Stomach (tissue), 9 donors: Measurements from ENCODE around the gene IPCEF1. TPM values are rescaled to one million over a fixed set of nuclear protein-coding genes. Genes with fewer than 3 reads are reported as not detected.

ENCODE experiments used
- DNase-seq, 2 donors: peaks; one replicate each; pipeline versions ENCODE4 v3.0.0 to v3.0.0-alpha.2; 2013 to 2019
- H3K27ac ChIP-seq, 5 donors: fragments of 200-600 bp in 4 of 5; sonication (generic) in 4 of 5; one replicate each; pipeline ENCODE4 v1.5.1; 2013 to 2019; ENCODE audit warnings: mild to moderate bottlenecking in 1 of 5, moderate library complexity in 1 of 5
- H3K27me3 ChIP-seq, 3 donors: fragments of 200-600 bp; sonication (generic); one replicate each; pipeline ENCODE4 v1.5.1; 2017 to 2019; ENCODE audit warnings: mixed run types in 1 of 3
- H3K36me3 ChIP-seq, 4 donors: fragments of 200-600 bp; sonication (generic); 1 replicate in 3 of 4; 2 replicates in 1 of 4; pipeline ENCODE4 v1.5.1; 2016 to 2019
- H3K4me1 ChIP-seq, 4 donors: fragments of 200-600 bp; sonication (generic); one replicate each; pipeline ENCODE4 v1.5.1; 2016 to 2019
- H3K4me3 ChIP-seq, 4 donors: fragments of 200-600 bp; sonication (generic) in 3 of 4; one replicate each; pipeline ENCODE4 v1.5.1; 2016 to 2019; ENCODE audit warnings: mild to moderate bottlenecking in 1 of 4
- H3K9me3 ChIP-seq, 4 donors: fragments of 200-600 bp; sonication (generic); one replicate each; pipeline ENCODE4 v1.5.1; 2016 to 2019
- EP300 ChIP-seq: sonication (generic); formaldehyde crosslinking; IDR thresholded peaks from one replicate; pipeline ENCODE4 v1.6.1; 2017; ENCODE audit warnings: antibody characterized with exemption
- POLR2A ChIP-seq, 4 donors: fragments of 450-650 bp; IDR thresholded peaks; one replicate each; pipeline ENCODE4 v1.6.1; 2016; ENCODE audit warnings: antibody characterized with exemption in 4 of 4, control low read depth in 2 of 4, mild to moderate bottlenecking in 1 of 4, moderate library complexity in 1 of 4
- POLR2AphosphoS5 ChIP-seq, 3 donors: sonication (generic); formaldehyde crosslinking; IDR thresholded peaks; one replicate each; pipeline ENCODE4 v1.6.1; 2016; ENCODE audit warnings: antibody characterized with exemption in 3 of 3
- WGBS, 5 donors: extraction: QIAGEN DNeasy Blood & Tissue Kit in 3 of 5; methylation state at CpG; one replicate each; pipeline versions ENCODE4 v1.1.5 to v1.1.7; 2013 to 2018; 5-methylcytosine and 5-hydroxymethylcytosine counted together
- intact Hi-C: fragments of 100-400 bp; cut with DNase I; formaldehyde crosslinking; loops from one replicate; pipeline ENCODE4 v1.15.1; 2023; ENCODE audit warnings: low total_unique reads
- polyA plus RNA-seq, 3 donors: library from polyadenylated mRNA; stranded (reverse); fragments of 200-250 nt; gene quantifications; one replicate each; pipeline ENCODE4 v1.2.3, GENCODE V29; 2013
- total RNA-seq, 5 donors: library from RNA; depleted of rRNA; stranded (reverse); fragments of >200 nt; gene quantifications; one replicate each; pipeline versions ENCODE4 v1.1.0 to v1.2.3, GENCODE V29; 2014 to 2016
- TF ChIP-seq, protein P1 (sequence below), 7 experiments: fragments of 450-650 bp in 4 of 7; fragments of 200-600 bp in 3 of 7; sonication (generic) in 3 of 7; IDR thresholded peaks; one replicate each; pipeline ENCODE4 v1.5.1; 2016 to 2019; ENCODE audit warnings: antibody characterized with exemption in 7 of 7, control low read depth in 2 of 7, mild to moderate bottlenecking in 1 of 7
- donor health status: healthy with polysubstance abuse.
- donor health status: Bipolar disorder and iron deficiency.
- donor health status: healthy.

IPCEF1 gene
- total and polyA plus RNA-seq, 8 donors: under 0.01 to 47.1 (median 1.4) TPM; not detected in 2

DNA sequence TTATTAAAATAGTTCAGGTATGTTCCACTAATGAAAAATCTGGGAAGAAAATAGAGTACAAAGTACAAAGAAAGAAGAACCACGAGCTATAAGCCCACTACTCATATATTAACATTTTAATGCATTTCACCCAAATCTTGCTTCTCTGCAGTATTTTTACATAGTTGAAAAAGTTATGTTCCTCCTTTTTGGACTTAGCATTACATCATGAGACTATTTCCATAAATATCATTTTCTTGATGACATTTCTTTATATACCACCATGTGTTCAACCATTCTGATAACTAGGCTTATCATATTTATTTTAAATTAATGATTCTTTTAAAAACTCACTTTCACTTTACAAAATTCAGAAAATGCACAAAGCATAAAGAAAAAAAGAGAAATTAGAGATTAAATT lies 3.0 kb downstream of the IPCEF1 start:
- intact Hi-C loops: no loop called here
- Histone ChIP-seq H3K36me3 (no peaks in the 10 kb centered on the region), H3K4me3 (no peak overlapping the region), H3K27me3 (no peaks in the 10 kb centered on the region), H3K9me3 (no peaks in the 10 kb centered on the region), H3K27ac (no peak overlapping the region), H3K4me1 (peaks cover 0 to 18% (median 0%) of the 10 kb centered on the region in 4 donors)
- 50 to 66% (median 55%) methylated on average over 1 of the region's 1 CpG for WGBS, 5 donors
- TF ChIP-seq EP300 (no peak), POLR2AphosphoS5 (IDR thresholded peaks at IDR 0.05) (no peak), POLR2A (IDR thresholded peaks at IDR 0.05) (no peak)
- TF ChIP-seq, protein P1, sequence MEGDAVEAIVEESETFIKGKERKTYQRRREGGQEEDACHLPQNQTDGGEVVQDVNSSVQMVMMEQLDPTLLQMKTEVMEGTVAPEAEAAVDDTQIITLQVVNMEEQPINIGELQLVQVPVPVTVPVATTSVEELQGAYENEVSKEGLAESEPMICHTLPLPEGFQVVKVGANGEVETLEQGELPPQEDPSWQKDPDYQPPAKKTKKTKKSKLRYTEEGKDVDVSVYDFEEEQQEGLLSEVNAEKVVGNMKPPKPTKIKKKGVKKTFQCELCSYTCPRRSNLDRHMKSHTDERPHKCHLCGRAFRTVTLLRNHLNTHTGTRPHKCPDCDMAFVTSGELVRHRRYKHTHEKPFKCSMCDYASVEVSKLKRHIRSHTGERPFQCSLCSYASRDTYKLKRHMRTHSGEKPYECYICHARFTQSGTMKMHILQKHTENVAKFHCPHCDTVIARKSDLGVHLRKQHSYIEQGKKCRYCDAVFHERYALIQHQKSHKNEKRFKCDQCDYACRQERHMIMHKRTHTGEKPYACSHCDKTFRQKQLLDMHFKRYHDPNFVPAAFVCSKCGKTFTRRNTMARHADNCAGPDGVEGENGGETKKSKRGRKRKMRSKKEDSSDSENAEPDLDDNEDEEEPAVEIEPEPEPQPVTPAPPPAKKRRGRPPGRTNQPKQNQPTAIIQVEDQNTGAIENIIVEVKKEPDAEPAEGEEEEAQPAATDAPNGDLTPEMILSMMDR (IDR thresholded peaks at IDR 0.05): no peak
- DNase-seq: no peak

DNA sequence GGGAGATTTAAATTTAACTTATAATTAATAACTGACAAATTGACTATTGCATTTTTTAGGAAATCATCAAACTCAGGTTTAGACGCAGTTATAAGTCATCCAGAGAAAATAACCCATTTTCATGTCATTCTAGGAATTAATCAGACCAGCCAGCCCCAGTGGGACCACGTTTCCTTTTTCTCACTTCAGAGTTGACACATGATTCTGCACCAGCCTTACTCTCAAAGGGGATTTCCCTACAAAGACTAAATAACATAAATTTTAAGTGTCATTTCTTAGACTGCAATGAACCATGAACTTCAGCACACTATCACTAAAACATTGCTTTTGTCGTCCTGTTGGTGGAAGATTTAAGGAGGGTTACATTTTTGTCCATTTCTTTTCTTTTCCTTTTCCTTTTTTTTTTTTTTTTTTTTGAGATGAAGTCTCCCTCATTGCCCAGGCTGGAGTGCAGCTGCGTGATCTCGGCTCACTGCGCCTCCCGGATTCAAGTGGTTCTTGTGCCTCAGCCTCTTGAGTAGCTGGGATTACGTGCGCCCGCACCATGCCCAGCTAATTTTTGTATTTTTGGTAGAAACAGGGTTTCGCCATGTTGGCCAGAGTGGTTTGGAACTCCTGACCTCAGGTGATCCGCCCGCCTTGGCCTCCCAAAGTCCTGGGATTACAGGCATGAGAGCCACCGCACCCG lies 3.6 kb downstream of the IPCEF1 start:
- Histone ChIP-seq H3K4me1 (peaks cover 0 to 18% (median 0%) of the 10 kb centered on the region in 4 donors), H3K4me3 (no peak overlapping the region), H3K9me3 (no peaks in the 10 kb centered on the region), H3K27me3 (no peaks in the 10 kb centered on the region), H3K27ac (no peak overlapping the region), H3K36me3 (no peaks in the 10 kb centered on the region)
- no peak for DNase-seq
- TF ChIP-seq POLR2AphosphoS5 (IDR thresholded peaks at IDR 0.05) (no peak), EP300 (no peak), POLR2A (IDR thresholded peaks at IDR 0.05) (no peak)
- TF ChIP-seq, protein P1 (IDR thresholded peaks at IDR 0.05): no peak
- 80 to 87% (median 81%) methylated on average over 15 of the region's 15 CpGs for WGBS, 5 donors
- intact Hi-C loops: no loop called here

DNA sequence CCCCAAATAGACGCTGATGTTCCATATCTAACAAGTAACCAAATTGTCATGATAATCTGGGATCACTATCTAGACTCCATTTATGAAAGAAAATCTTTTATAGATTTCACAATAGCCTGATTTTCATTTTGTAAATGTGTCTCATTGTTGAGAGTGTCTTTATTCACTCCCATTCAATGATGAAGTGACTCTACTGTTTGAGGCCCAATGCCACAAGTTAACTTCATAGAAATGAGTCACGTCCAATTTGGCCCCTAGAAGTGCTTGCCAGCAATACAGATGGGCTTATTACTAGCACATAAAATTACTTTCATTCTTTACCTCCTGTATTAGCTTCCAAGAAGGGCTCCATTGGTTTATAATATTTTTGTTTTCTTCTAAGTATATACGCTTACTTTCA lies 6.3 kb downstream of the IPCEF1 start:
- Histone ChIP-seq H3K4me1 (peaks cover 0 to 10% (median 0%) of the 10 kb centered on the region in 4 donors), H3K9me3 (peaks cover 0 to 6% (median 0%) of the 10 kb centered on the region in 4 donors), H3K27me3 (no peaks in the 10 kb centered on the region), H3K4me3 (no peak overlapping the region), H3K36me3 (no peaks in the 10 kb centered on the region), H3K27ac (no peak overlapping the region)
- intact Hi-C loops: no loop called here
- WGBS, 5 donors: 81 to 88% (median 82%) methylated on average over 3 of the region's 3 CpGs
- TF ChIP-seq, protein P1 (IDR thresholded peaks at IDR 0.05): no peak
- TF ChIP-seq EP300: no peak
- no peak for TF ChIP-seq POLR2A (IDR thresholded peaks at IDR 0.05)
- no peak for TF ChIP-seq POLR2AphosphoS5 (IDR thresholded peaks at IDR 0.05)
- DNase-seq: no peak

DNA sequence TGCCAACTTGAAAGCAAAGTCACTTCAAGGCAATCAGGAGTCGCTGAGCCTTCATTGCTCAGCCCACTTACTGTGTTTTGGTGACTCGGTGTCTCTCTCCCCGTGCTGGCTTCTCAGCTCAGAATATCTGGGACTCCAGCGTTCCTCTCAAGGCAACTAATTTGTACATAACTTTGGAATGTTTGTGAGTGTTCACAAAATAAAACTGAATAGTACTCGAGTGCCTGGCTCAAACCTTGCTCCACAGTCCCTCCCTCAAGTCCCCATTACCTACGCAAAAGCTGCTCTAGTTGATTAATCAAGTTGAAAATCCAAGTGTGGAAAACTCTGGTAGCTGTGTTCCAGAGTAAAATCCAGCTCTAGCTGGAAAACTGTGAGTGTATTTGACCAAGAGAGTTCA lies 8.6 kb downstream of the IPCEF1 start:
- Histone ChIP-seq H3K4me3 (no peak overlapping the region), H3K9me3 (peaks cover 0 to 6% (median 0%) of the 10 kb centered on the region in 4 donors), H3K36me3 (no peaks in the 10 kb centered on the region), H3K27ac (no peak overlapping the region), H3K4me1 (no peaks in the 10 kb centered on the region), H3K27me3 (no peaks in the 10 kb centered on the region)
- DNase-seq: no peak
- intact Hi-C loops: no loop called here
- 93 to 97% (median 93%) methylated on average over 6 of the region's 6 CpGs for WGBS, 5 donors
- TF ChIP-seq EP300 (no peak), POLR2AphosphoS5 (IDR thresholded peaks at IDR 0.05) (no peak), POLR2A (IDR thresholded peaks at IDR 0.05) (no peak)

DNA sequence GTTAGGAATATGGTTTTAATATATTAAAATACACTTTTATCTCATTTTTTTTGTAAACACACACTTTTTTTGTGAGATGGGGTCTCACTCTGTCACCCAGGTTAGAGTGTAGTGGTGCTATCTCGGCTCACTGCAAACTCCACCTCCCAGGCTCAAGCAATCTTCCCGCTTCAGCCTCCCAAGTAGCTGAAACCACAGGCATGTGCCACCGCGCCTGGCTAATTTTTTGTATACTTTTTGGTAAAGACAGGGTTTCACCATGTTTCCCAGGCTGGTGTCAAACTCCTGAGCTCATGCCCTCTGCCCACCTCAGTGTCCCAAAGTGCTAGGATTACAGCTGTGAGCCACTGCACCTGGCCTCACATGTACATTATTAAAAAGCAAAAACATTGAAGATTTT lies 10.8 kb downstream of the IPCEF1 start:
- 87 to 96% (median 90%) methylated on average over 4 of the region's 4 CpGs for WGBS, 5 donors
- Histone ChIP-seq H3K36me3 (no peaks in the 10 kb centered on the region), H3K27me3 (no peaks in the 10 kb centered on the region), H3K27ac (no peak overlapping the region), H3K4me1 (no peaks in the 10 kb centered on the region), H3K9me3 (peaks cover 0 to 6% (median 0%) of the 10 kb centered on the region in 4 donors), H3K4me3 (no peak overlapping the region)
- intact Hi-C loops: no loop called here
- TF ChIP-seq EP300 (no peak), POLR2A (IDR thresholded peaks at IDR 0.05) (no peak), POLR2AphosphoS5 (IDR thresholded peaks at IDR 0.05) (no peak)
- TF ChIP-seq, protein P1 (IDR thresholded peaks at IDR 0.05): no peak
- DNase-seq: no peak
